Stomach (tissue), 9 donors: ENCODE results near the gene CLTCL1. TPM values are rescaled to one million over a fixed set of nuclear protein-coding genes. Genes with fewer than 3 reads are reported as not detected.

Experiments used
- DNase-seq, 2 donors: peaks; one replicate each; pipeline versions ENCODE4 v3.0.0 to v3.0.0-alpha.2; 2013 to 2019
- H3K27ac ChIP-seq, 5 donors: fragments of 200-600 bp in 4 of 5; sonication (generic) in 4 of 5; one replicate each; pipeline ENCODE4 v1.5.1; 2013 to 2019; ENCODE audit warnings: mild to moderate bottlenecking in 1 of 5, moderate library complexity in 1 of 5
- H3K27me3 ChIP-seq, 3 donors: fragments of 200-600 bp; sonication (generic); one replicate each; pipeline ENCODE4 v1.5.1; 2017 to 2019; ENCODE audit warnings: mixed run types in 1 of 3
- H3K36me3 ChIP-seq, 4 donors: fragments of 200-600 bp; sonication (generic); 1 replicate in 3 of 4; 2 replicates in 1 of 4; pipeline ENCODE4 v1.5.1; 2016 to 2019
- H3K4me1 ChIP-seq, 4 donors: fragments of 200-600 bp; sonication (generic); one replicate each; pipeline ENCODE4 v1.5.1; 2016 to 2019
- H3K4me3 ChIP-seq, 4 donors: fragments of 200-600 bp; sonication (generic) in 3 of 4; one replicate each; pipeline ENCODE4 v1.5.1; 2016 to 2019; ENCODE audit warnings: mild to moderate bottlenecking in 1 of 4
- H3K9me3 ChIP-seq, 4 donors: fragments of 200-600 bp; sonication (generic); one replicate each; pipeline ENCODE4 v1.5.1; 2016 to 2019
- CTCF ChIP-seq, 7 experiments: fragments of 450-650 bp in 4 of 7; fragments of 200-600 bp in 3 of 7; sonication (generic) in 3 of 7; IDR thresholded peaks; one replicate each; pipeline ENCODE4 v1.5.1; 2016 to 2019; ENCODE audit warnings: antibody characterized with exemption in 7 of 7, control low read depth in 2 of 7, mild to moderate bottlenecking in 1 of 7
- EP300 ChIP-seq: sonication (generic); formaldehyde crosslinking; IDR thresholded peaks from one replicate; pipeline ENCODE4 v1.6.1; 2017; ENCODE audit warnings: antibody characterized with exemption
- POLR2A ChIP-seq, 4 donors: fragments of 450-650 bp; IDR thresholded peaks; one replicate each; pipeline ENCODE4 v1.6.1; 2016; ENCODE audit warnings: antibody characterized with exemption in 4 of 4, control low read depth in 2 of 4, mild to moderate bottlenecking in 1 of 4, moderate library complexity in 1 of 4
- POLR2AphosphoS5 ChIP-seq, 3 donors: sonication (generic); formaldehyde crosslinking; IDR thresholded peaks; one replicate each; pipeline ENCODE4 v1.6.1; 2016; ENCODE audit warnings: antibody characterized with exemption in 3 of 3
- WGBS, 5 donors: extraction: QIAGEN DNeasy Blood & Tissue Kit in 3 of 5; methylation state at CpG; one replicate each; pipeline versions ENCODE4 v1.1.5 to v1.1.7; 2013 to 2018; 5-methylcytosine and 5-hydroxymethylcytosine counted together
- intact Hi-C: fragments of 100-400 bp; cut with DNase I; formaldehyde crosslinking; loops from one replicate; pipeline ENCODE4 v1.15.1; 2023; ENCODE audit warnings: low total_unique reads
- polyA plus RNA-seq, 3 donors: library from polyadenylated mRNA; stranded (reverse); fragments of 200-250 nt; gene quantifications; one replicate each; pipeline ENCODE4 v1.2.3, GENCODE V29; 2013
- total RNA-seq, 5 donors: library from RNA; depleted of rRNA; stranded (reverse); fragments of >200 nt; gene quantifications; one replicate each; pipeline versions ENCODE4 v1.1.0 to v1.2.3, GENCODE V29; 2014 to 2016
- donor health status: healthy with polysubstance abuse.
- donor health status: Bipolar disorder and iron deficiency.
- donor health status: healthy.

The CLTCL1 gene
- total and polyA plus RNA-seq, 8 donors = 3.0 to 10.1 (median 4.7) TPM

- H3K27me3 ChIP-seq = no peaks in the 10 kb centered on the region
- intact Hi-C loops = no loop called here
- no peak for DNase-seq
- H3K36me3 ChIP-seq = peaks cover 0 to 18% (median 10%) of the 10 kb centered on the region in 4 donors
- TF ChIP-seq POLR2A (IDR thresholded peaks at IDR 0.05) (no peak), POLR2AphosphoS5 (IDR thresholded peaks at IDR 0.05) (no peak), CTCF (IDR thresholded peaks at IDR 0.05) (no peak), EP300 (no peak)
- H3K4me3 ChIP-seq = no peak overlapping the region
- H3K27ac ChIP-seq = no peak overlapping the region
- H3K4me1 ChIP-seq = no peaks in the 10 kb centered on the region
- WGBS, 5 donors = 71 to 86% (median 76%) methylated on average over 4 of the region's 4 CpGs
- peaks cover 0 to 16% (median 3%) of the 10 kb centered on the region in 4 donors for H3K9me3 ChIP-seq
These were observed 20.2 kb downstream of the CLTCL1 start for GRCh38 chr22:19271273-19271855.

DNA sequence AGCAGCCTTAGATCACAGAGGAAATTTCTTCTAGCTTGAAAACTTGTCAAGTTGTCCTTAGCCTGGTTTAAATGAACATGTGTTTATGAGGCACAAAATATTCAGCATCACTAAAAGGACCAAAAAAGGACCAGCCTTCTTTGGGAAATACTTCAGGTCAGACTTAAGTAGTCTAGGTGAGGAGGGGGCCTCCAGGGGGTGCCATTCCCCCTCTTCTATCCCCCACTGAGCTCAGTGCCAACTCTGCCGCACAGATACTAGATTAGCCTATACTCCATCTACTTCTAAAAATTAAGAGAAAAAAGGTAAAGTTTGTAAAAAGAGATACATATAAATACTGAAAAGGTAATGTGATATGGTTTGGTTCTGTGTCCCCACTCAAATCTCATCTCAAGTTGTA, 20.6 kb downstream of the CLTCL1 start:
- no peak for DNase-seq
- Histone ChIP-seq H3K4me1 (no peaks in the 10 kb centered on the region), H3K27me3 (no peaks in the 10 kb centered on the region), H3K4me3 (no peak overlapping the region), H3K27ac (no peak overlapping the region), H3K36me3 (peaks cover 0 to 18% (median 10%) of the 10 kb centered on the region in 4 donors), H3K9me3 (peaks cover 0 to 21% (median 6%) of the 10 kb centered on the region in 4 donors)
- TF ChIP-seq POLR2AphosphoS5 (IDR thresholded peaks at IDR 0.05) (no peak), CTCF (IDR thresholded peaks at IDR 0.05) (no peak), EP300 (no peak)
- intact Hi-C loops = no loop called here
- WGBS, 5 donors = 88 to 100% (median 91%) methylated on average over 1 of the region's 1 CpG

GRCh38 chr22:19266547-19267086, 24.9 kb downstream of the CLTCL1 start:
- DNase-seq = no peak
- intact Hi-C loops = no loop called here
- Histone ChIP-seq H3K4me1 (no peaks in the 10 kb centered on the region), H3K36me3 (peaks cover 0 to under 1% (median 0%) of the 10 kb centered on the region in 4 donors), H3K9me3 (peaks cover 0 to 23% (median 6%) of the 10 kb centered on the region in 4 donors), H3K27ac (no peak overlapping the region), H3K27me3 (no peaks in the 10 kb centered on the region), H3K4me3 (no peak overlapping the region)
- 90 to 99% (median 97%) methylated on average over 2 of the region's 2 CpGs for WGBS, 5 donors
- TF ChIP-seq EP300 (no peak), POLR2A (IDR thresholded peaks at IDR 0.05) (no peak), CTCF (IDR thresholded peaks at IDR 0.05) (no peak), POLR2AphosphoS5 (IDR thresholded peaks at IDR 0.05) (no peak)

DNA sequence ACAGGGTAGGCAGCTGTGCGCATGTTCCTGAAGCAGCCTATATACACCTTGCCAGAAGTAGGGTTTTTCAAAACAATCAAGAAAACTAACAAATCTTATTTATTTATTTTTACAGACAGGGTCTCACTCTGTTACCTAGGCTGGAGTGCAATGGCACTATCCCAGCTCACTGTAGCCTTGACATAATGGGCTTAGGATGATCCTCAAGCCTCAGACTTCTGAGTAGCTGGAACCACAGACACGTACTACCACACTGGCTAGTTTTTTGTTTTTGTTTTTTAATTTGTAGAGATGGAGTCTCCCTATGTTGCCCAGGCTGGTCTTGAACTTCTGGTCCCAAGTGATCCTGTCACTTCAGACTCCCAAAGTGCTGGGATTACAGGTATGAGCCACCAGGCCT, 25.7 kb downstream of the CLTCL1 start:
- H3K9me3 ChIP-seq = peaks cover 0 to 23% (median 6%) of the 10 kb centered on the region in 4 donors
- H3K4me1 ChIP-seq = no peaks in the 10 kb centered on the region
- 94 to 100% (median 99%) methylated on average over 2 of the region's 2 CpGs for WGBS, 5 donors
- H3K27ac ChIP-seq = no peak overlapping the region
- TF ChIP-seq CTCF (IDR thresholded peaks at IDR 0.05) (no peak), POLR2AphosphoS5 (IDR thresholded peaks at IDR 0.05) (no peak), POLR2A (IDR thresholded peaks at IDR 0.05) (no peak), EP300 (no peak)
- intact Hi-C loops = no loop called here
- no peaks in the 10 kb centered on the region for H3K27me3 ChIP-seq
- H3K36me3 ChIP-seq = peaks cover 0 to 4% (median 0%) of the 10 kb centered on the region in 4 donors
- H3K4me3 ChIP-seq = no peak overlapping the region
- DNase-seq = no peak
